ENCODE measurements around the gene PTGDR.

PTGDR gene

DNA sequence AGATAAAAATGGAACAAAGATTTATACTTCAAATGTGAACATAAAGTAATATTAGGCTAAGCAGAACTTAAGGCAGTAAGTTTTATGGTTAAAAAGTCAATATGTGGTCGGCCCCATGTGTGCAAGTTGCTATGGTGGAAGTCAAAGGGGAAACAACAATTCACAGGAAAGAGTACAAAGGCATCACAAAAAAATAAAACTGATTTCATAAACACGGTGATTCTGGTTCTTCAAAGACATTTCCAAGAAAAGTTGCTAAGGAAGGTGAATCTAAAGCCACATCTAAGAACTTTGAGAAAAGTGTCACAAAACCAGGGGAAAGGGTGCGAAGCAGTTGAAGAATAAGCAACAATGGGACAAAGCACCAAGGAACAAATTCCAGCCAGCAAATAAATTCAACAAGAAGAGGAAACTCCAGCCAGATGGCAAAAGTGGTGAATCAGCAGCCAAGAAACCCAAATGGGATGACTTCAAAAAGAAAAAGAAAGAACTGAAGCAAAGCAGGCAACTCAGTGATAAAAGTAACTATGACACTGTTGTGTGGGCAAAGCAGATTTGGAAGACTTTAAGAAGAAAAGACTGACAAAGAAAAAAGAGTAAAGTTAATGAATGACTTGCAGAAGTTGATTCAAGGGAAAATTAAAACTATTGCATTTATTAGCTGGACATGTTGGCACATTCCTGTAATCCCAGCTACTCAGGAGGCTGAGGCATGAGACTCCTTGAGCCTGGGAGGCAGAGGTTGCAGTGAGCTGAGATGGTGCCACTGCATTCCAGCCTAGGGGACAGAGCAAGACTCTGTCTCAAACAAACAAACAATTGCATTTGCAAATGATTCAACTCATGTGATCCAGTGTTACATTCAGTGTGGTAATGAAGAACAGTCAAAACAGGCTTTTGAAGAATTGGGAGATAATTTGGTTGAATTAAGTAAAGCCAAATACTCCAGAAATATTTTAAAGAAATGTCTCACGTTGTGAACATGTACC is 19.5 kb downstream of the PTGDR start:
- Histone ChIP-seq H3K9me3 (ENCODE audit: control insufficient read depth, insufficient read depth, low read length) (no peaks in the 10 kb centered on the region), H3K36me3 (ENCODE audit: control insufficient read depth, insufficient read depth, low read length) (no peaks in the 10 kb centered on the region), H3K9ac (ENCODE audit: low read depth, low read length) (no peak overlapping the region), H3K27me3 (ENCODE audit: control insufficient read depth, insufficient read depth, low read length) (no peaks in the 10 kb centered on the region), H3K4me3 (ENCODE audit: low read depth, low read length) (no peak overlapping the region), H3K4me1 (ENCODE audit: control insufficient read depth, insufficient read depth, low read length) (no peaks in the 10 kb centered on the region)

DNA sequence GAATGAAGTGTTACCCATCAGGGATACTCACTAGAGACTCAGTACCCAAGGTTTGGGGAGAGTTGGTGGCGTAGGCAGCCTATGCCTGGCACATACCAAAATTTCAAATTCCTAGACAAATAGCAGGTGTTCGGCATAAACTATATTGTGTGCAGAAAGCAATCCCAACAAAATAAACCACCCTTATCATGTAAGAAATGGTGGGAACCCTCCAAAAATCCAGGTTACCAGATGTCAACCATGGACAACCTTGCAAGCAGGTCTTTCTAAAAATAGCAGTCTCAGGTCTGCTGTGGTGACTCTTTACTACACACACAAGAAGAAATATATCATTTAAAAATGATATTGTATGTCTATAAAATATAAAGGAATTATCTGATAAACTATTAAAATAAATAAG is 28.9 kb downstream of the PTGDR start:
- Histone ChIP-seq H3K9ac (ENCODE audit: low read depth, low read length) (no peak overlapping the region), H3K9me3 (ENCODE audit: control insufficient read depth, insufficient read depth, low read length) (no peaks in the 10 kb centered on the region), H3K4me1 (ENCODE audit: control insufficient read depth, insufficient read depth, low read length) (no peaks in the 10 kb centered on the region), H3K27me3 (ENCODE audit: control insufficient read depth, insufficient read depth, low read length) (no peaks in the 10 kb centered on the region), H3K36me3 (ENCODE audit: control insufficient read depth, insufficient read depth, low read length) (no peaks in the 10 kb centered on the region), H3K4me3 (ENCODE audit: low read depth, low read length) (no peak overlapping the region)

DNA sequence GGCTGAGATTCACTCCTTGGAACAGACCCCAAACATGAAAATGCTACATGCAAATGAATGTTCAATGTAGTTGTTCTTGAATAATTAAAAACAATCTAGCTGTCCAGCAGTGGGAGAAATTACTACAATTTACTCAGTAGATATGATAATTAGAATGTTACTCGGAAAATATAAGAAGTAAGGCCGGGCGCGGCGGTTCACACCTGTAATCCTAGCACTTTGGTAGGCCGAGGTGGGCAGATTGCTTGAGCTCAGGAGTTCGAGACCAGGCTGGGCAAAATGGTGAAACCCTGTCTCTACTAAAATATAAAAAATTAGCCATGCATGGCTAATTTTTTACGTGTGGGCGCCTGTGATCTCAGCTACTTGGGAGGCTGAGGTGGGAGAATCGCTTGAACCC is 31.3 kb downstream of the PTGDR start:
- no peak overlapping the region for H3K9ac ChIP-seq (ENCODE audit: low read depth, low read length)
- no peaks in the 10 kb centered on the region for H3K4me1 ChIP-seq (ENCODE audit: control insufficient read depth, insufficient read depth, low read length)
- no peaks in the 10 kb centered on the region for H3K9me3 ChIP-seq (ENCODE audit: control insufficient read depth, insufficient read depth, low read length)
- no peaks in the 10 kb centered on the region for H3K27me3 ChIP-seq (ENCODE audit: control insufficient read depth, insufficient read depth, low read length)
- no peak overlapping the region for H3K4me3 ChIP-seq (ENCODE audit: low read depth, low read length)
- H3K36me3 ChIP-seq (ENCODE audit: control insufficient read depth, insufficient read depth, low read length): no peaks in the 10 kb centered on the region

DNA sequence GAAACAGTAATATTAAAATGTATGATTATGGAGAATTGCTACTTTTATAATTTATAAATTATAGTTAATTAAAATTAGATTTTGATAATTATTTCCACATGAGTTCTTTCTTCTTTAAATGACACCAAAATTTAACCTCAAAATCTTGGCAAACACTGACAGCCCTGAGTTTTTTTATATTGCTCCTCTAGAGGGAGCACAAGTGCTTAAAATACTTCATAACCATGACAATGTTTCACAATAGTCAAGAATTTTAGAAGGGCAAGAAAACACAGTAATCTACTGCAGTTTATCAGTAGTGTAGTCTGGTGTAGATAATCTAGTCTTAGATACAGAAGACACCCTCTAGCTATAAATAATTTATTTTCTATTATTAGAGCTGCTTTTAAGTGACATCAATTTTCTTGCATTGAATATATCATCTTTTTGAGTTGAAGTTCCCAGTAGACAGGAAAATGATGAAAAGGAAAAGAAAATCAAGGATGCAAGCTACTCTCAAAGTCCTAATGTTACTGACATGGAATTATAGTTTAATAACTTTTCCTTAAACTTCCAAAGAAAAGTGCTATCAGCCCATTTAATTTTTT is 32.3 kb downstream of the PTGDR start:
- no peaks in the 10 kb centered on the region for H3K36me3 ChIP-seq (ENCODE audit: control insufficient read depth, insufficient read depth, low read length)
- H3K9ac ChIP-seq (ENCODE audit: low read depth, low read length): no peak overlapping the region
- no peaks in the 10 kb centered on the region for H3K4me1 ChIP-seq (ENCODE audit: control insufficient read depth, insufficient read depth, low read length)
- H3K27me3 ChIP-seq (ENCODE audit: control insufficient read depth, insufficient read depth, low read length): no peaks in the 10 kb centered on the region
- H3K9me3 ChIP-seq (ENCODE audit: control insufficient read depth, insufficient read depth, low read length): no peaks in the 10 kb centered on the region
- H3K4me3 ChIP-seq (ENCODE audit: low read depth, low read length): no peak overlapping the region

DNA sequence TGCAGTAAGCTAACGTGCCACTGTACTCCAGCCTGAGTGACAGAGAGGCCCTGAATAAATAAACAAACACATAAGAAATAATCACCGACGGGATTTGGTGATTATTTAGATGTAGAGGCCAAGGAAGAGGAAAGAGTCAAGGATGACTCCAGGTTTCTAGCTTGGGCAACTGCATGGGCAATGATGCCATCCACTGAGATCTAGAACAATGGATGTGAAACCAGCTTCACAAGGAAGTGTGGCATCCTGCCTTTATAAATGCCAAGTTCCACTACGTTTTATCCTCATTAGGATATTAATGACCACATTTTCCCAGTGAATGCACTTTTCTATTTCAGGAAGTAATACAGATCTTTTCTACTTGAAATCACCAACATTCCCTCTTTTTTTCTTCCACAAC is 35.7 kb downstream of the PTGDR start:
- no peaks in the 10 kb centered on the region for H3K4me1 ChIP-seq (ENCODE audit: control insufficient read depth, insufficient read depth, low read length)
- H3K4me3 ChIP-seq (ENCODE audit: low read depth, low read length): no peak overlapping the region
- H3K9ac ChIP-seq (ENCODE audit: low read depth, low read length): no peak overlapping the region
- H3K9me3 ChIP-seq (ENCODE audit: control insufficient read depth, insufficient read depth, low read length): no peaks in the 10 kb centered on the region
- no peaks in the 10 kb centered on the region for H3K36me3 ChIP-seq (ENCODE audit: control insufficient read depth, insufficient read depth, low read length)
- no peaks in the 10 kb centered on the region for H3K27me3 ChIP-seq (ENCODE audit: control insufficient read depth, insufficient read depth, low read length)

DNA sequence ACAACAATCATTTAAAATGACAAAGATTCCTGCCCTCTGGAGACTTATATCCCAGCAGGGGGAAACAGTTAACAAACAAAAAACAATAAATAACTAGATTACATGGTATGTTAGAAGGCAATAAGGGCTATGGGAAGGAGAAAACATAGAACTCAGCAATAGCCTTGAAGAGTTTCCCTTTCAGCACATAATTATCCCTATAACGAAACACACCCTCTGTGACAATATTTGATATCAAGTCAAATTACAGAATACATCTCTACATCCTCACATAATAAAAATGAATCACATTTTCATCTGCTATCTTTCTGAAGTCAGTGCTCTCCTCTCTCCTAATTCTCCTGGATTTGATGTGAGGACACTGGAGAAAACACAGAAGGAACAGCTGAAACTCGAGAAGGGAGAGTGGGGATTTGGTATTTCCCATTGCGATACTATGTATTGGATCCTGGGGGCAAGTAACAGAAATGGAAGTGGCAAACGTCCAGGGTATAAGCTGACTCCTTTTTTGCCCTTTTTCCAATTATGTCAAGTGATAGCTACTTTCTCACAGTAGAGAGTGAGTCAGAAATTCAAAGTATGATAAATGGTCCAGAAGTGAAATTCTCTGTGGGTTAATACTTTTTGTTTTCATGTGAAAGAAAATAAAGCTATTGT is 36.9 kb downstream of the PTGDR start:
- Histone ChIP-seq H3K4me1 (ENCODE audit: control insufficient read depth, insufficient read depth, low read length) (peaks cover 4% of the 10 kb centered on the region), H3K4me3 (ENCODE audit: low read depth, low read length) (no peak overlapping the region), H3K9ac (ENCODE audit: low read depth, low read length) (no peak overlapping the region), H3K27me3 (ENCODE audit: control insufficient read depth, insufficient read depth, low read length) (no peaks in the 10 kb centered on the region), H3K9me3 (ENCODE audit: control insufficient read depth, insufficient read depth, low read length) (no peaks in the 10 kb centered on the region), H3K36me3 (ENCODE audit: control insufficient read depth, insufficient read depth, low read length) (no peaks in the 10 kb centered on the region)

DNA sequence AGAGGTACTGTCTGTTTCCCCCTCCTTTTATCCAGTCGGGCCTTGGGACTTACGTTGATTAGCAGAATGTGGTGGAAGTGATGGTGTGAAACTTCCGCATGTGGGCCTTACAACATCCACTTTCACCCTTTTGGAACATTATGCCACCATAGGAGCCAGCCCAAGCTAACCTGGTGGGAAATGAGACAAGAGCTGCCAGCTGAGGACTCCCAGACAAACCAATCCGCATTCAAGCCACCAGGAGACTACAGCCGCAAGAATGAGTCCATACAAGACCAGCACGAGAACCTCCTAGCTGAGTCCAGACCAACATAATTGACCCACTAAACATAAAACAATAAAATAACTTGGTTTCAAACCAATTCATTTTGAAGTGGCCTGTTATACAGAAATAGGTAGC is 37.5 kb downstream of the PTGDR start:
- Histone ChIP-seq H3K36me3 (ENCODE audit: control insufficient read depth, insufficient read depth, low read length) (no peaks in the 10 kb centered on the region), H3K4me1 (ENCODE audit: control insufficient read depth, insufficient read depth, low read length) (peaks cover 4% of the 10 kb centered on the region), H3K27me3 (ENCODE audit: control insufficient read depth, insufficient read depth, low read length) (peaks cover 5% of the 10 kb centered on the region), H3K4me3 (ENCODE audit: low read depth, low read length) (no peak overlapping the region), H3K9ac (ENCODE audit: low read depth, low read length) (no peak overlapping the region), H3K9me3 (ENCODE audit: control insufficient read depth, insufficient read depth, low read length) (no peaks in the 10 kb centered on the region)

DNA sequence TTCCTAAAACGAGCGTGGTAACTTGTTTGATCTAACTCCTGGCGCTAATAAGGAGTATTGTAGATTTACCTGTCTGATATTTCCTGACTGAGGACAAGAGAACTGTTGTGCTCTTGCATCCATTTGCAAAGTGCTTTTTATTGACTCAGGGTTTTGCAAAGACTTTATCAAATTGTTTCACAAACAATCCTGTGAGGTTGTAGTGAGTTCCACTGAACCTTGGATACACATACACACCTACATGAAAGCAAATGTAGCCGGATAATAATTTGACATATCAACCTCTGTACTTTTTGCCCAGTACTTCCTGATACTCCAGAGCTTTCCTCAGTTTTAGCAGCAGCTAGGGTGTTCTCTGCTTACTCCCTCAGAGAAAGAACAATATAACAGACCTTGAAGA is 39.9 kb downstream of the PTGDR start:
- Histone ChIP-seq H3K9me3 (ENCODE audit: control insufficient read depth, insufficient read depth, low read length) (no peaks in the 10 kb centered on the region), H3K9ac (ENCODE audit: low read depth, low read length) (no peak overlapping the region), H3K36me3 (ENCODE audit: control insufficient read depth, insufficient read depth, low read length) (no peaks in the 10 kb centered on the region), H3K27me3 (ENCODE audit: control insufficient read depth, insufficient read depth, low read length) (peaks cover 25% of the 10 kb centered on the region), H3K4me1 (ENCODE audit: control insufficient read depth, insufficient read depth, low read length) (peaks cover 4% of the 10 kb centered on the region), H3K4me3 (ENCODE audit: low read depth, low read length) (no peak overlapping the region)

DNA sequence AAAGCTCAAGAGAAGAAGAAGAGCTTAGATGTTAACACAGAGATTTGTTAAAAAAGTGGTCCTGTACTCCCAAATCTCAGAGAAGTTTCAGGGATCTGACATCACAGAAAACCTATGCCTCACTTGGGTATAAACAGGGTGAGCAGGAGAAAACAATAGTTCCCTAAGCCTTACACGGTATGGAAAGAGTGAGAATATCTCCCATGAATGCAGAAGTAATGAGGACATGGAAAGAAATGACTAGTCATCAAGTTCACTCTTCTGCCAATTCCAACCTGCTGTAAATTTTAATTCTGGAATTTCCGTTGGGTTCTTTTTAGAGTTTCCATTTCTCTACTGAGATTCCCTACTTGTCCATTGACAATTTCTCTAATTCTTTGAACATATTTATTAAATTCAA is 40.4 kb downstream of the PTGDR start:
- Histone ChIP-seq H3K4me3 (ENCODE audit: low read depth, low read length) (no peak overlapping the region), H3K9ac (ENCODE audit: low read depth, low read length) (no peak overlapping the region), H3K4me1 (ENCODE audit: control insufficient read depth, insufficient read depth, low read length) (peaks cover 4% of the 10 kb centered on the region), H3K27me3 (ENCODE audit: control insufficient read depth, insufficient read depth, low read length) (peaks cover 30% of the 10 kb centered on the region), H3K9me3 (ENCODE audit: control insufficient read depth, insufficient read depth, low read length) (no peaks in the 10 kb centered on the region), H3K36me3 (ENCODE audit: control insufficient read depth, insufficient read depth, low read length) (no peaks in the 10 kb centered on the region)

DNA sequence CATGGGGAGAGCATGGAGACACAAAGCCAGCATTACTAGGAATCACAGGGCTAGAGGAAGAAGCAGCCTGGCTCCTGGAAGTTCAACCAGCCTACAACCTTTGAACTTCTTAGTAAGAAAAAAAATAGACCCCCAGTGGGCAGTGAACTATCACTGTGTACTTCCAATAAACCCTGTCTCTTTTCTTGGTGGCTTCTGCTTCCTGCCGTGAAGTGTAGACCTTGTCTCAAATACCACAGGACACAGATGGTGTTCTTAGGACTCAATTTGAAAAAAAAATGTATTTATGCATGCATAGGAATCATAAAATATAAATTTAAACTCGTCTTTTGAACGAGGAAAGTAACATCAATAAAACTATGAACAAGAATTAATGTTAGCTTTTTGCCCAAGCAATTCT is 43.0 kb downstream of the PTGDR start:
- H3K4me3 ChIP-seq (ENCODE audit: low read depth, low read length): no peak overlapping the region
- no peaks in the 10 kb centered on the region for H3K36me3 ChIP-seq (ENCODE audit: control insufficient read depth, insufficient read depth, low read length)
- H3K4me1 ChIP-seq (ENCODE audit: control insufficient read depth, insufficient read depth, low read length): peaks cover 9% of the 10 kb centered on the region
- no peak overlapping the region for H3K9ac ChIP-seq (ENCODE audit: low read depth, low read length)
- H3K27me3 ChIP-seq (ENCODE audit: control insufficient read depth, insufficient read depth, low read length): peaks cover 56% of the 10 kb centered on the region
- no peaks in the 10 kb centered on the region for H3K9me3 ChIP-seq (ENCODE audit: control insufficient read depth, insufficient read depth, low read length)

DNA sequence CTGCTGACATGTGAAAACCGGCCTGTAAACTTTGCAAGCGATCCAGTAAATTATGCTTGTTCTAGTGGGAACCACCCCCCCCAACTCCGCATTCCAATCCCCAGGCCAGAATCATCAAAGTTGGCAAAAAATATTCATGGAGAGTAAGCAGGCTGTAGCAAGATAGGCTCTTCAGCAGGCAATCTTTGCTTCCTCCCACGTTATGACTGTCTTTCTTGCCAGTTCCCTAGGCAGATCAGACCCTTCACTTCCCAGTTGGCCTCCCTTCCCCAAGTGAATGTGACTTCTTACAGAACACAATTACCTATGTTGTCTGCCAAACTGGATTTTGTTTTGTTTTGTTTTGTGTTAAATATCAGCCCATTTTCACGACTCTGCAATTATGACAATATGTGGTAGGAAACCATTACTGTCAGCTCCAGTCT is 45.4 kb downstream of the PTGDR start:
- H3K9ac ChIP-seq (ENCODE audit: low read depth, low read length): no peak overlapping the region
- no peaks in the 10 kb centered on the region for H3K9me3 ChIP-seq (ENCODE audit: control insufficient read depth, insufficient read depth, low read length)
- peaks cover 9% of the 10 kb centered on the region for H3K4me1 ChIP-seq (ENCODE audit: control insufficient read depth, insufficient read depth, low read length)
- H3K27me3 ChIP-seq (ENCODE audit: control insufficient read depth, insufficient read depth, low read length): peaks cover 80% of the 10 kb centered on the region
- no peaks in the 10 kb centered on the region for H3K36me3 ChIP-seq (ENCODE audit: control insufficient read depth, insufficient read depth, low read length)
- no peak overlapping the region for H3K4me3 ChIP-seq (ENCODE audit: low read depth, low read length)

Measured in iPS-15b (cell line).